Measurements from ENCODE around the gene CORO6. TPM values are rescaled to one million over a fixed set of nuclear protein-coding genes. Genes with fewer than 3 reads are reported as not detected.

Gene CORO6
- polyA plus RNA-seq, 3 donors, result 1.3 TPM; not detected in 2

GRCh38 chr17:29595943-29596774, 26.6 kb downstream of the CORO6 start:
- H3K4me3 Mint-ChIP-seq, result no peak overlapping the region
- Histone ChIP-seq H3K27me3 (ENCODE audit: control insufficient read depth in 2 of 2, insufficient read depth in 2 of 2, low read length in 2 of 2) (peaks cover 2 to 28% of the 10 kb centered on the region in 2 donors), H3K9me3 (replicated peaks in 1 of 2; ENCODE audit: control insufficient read depth in 1 of 2, insufficient read depth in 1 of 2, low read length in 2 of 2) (no peaks in the 10 kb centered on the region), H3K4me2 (replicated peaks; ENCODE audit: extremely low read depth, low read length, poor library complexity, severe bottlenecking) (no peak overlapping the region), H3K4me1 (ENCODE audit: control insufficient read depth in 1 of 2, insufficient read depth in 2 of 2, low read length in 2 of 2) (peaks cover 25 to 28% of the 10 kb centered on the region in 2 donors), H3K79me2 (ENCODE audit: insufficient read depth, low read length) (no peaks in the 10 kb centered on the region), H2AFZ (ENCODE audit: insufficient read depth, low read depth, low read length, poor library complexity, severe bottlenecking) (no peak overlapping the region), H4K20me1 (ENCODE audit: insufficient read depth, low read length) (peaks cover 5% of the 10 kb centered on the region), H3K36me3 (replicated peaks in 1 of 2; ENCODE audit: control insufficient read depth in 1 of 2, insufficient read depth in 2 of 2, low read length in 2 of 2) (no peaks in the 10 kb centered on the region), H3K9ac (ENCODE audit: insufficient read depth, low read length, poor library complexity, severe bottlenecking) (no peak overlapping the region), H3K27ac (ENCODE audit: low read depth in 1 of 2, low read length in 2 of 2) (no peak overlapping the region), H3K4me3 (replicated peaks in 1 of 3; ENCODE audit: low read depth in 2 of 3, low read length in 3 of 3) (no peak overlapping the region)
- TF ChIP-seq CTCF (IDR thresholded peaks at IDR 0.05), result no peak
- no peak overlapping the region for H3K27ac Mint-ChIP-seq
- peaks cover 33 to 40% (median 37%) of the 10 kb centered on the region in 3 donors for H3K27me3 Mint-ChIP-seq (ENCODE audit: low read depth in 3 of 3)
- H3K4me1 Mint-ChIP-seq, result peaks cover 25% of the 10 kb centered on the region
- peaks cover 0 to 3% (median 0%) of the 10 kb centered on the region in 7 donors for H3K9me3 Mint-ChIP-seq
- WGBS (ENCODE audit: insufficient coverage), result 98% methylated on average over 8 of the region's 12 CpGs
- H3K36me3 Mint-ChIP-seq, result no peaks in the 10 kb centered on the region
- DNase-seq, result no peak
- intact Hi-C loops (cut with micrococcal nuclease), result no loop called here

GRCh38 chr17:29595107-29595942, 27.4 kb downstream of the CORO6 start:
- Mint-ChIP-seq H3K27ac (no peak overlapping the region), H3K27me3 (ENCODE audit: low read depth in 3 of 3) (peaks cover 31 to 48% (median 35%) of the 10 kb centered on the region in 3 donors), H3K36me3 (no peaks in the 10 kb centered on the region), H3K9me3 (peaks cover 0 to 3% (median 0%) of the 10 kb centered on the region in 7 donors), H3K4me3 (peak overlapping the region in 1 of 2 donors; percentile 60), H3K4me1 (peaks cover 33% of the 10 kb centered on the region)
- 90% methylated on average over 3 of the region's 7 CpGs for WGBS (ENCODE audit: insufficient coverage)
- no peak overlapping the region for H3K27ac ChIP-seq (ENCODE audit: low read depth in 1 of 2, low read length in 2 of 2)
- no peak overlapping the region for H2AFZ ChIP-seq (ENCODE audit: insufficient read depth, low read depth, low read length, poor library complexity, severe bottlenecking)
- H4K20me1 ChIP-seq (ENCODE audit: insufficient read depth, low read length), result peaks cover 5% of the 10 kb centered on the region
- H3K9ac ChIP-seq (ENCODE audit: insufficient read depth, low read length, poor library complexity, severe bottlenecking), result no peak overlapping the region
- H3K4me2 ChIP-seq (replicated peaks; ENCODE audit: extremely low read depth, low read length, poor library complexity, severe bottlenecking), result no peak overlapping the region
- H3K4me3 ChIP-seq (replicated peaks in 1 of 3; ENCODE audit: low read depth in 2 of 3, low read length in 3 of 3), result no peak overlapping the region
- H3K27me3 ChIP-seq (ENCODE audit: control insufficient read depth in 2 of 2, insufficient read depth in 2 of 2, low read length in 2 of 2), result peaks cover 2 to 29% of the 10 kb centered on the region in 2 donors
- no peaks in the 10 kb centered on the region for H3K36me3 ChIP-seq (replicated peaks in 1 of 2; ENCODE audit: control insufficient read depth in 1 of 2, insufficient read depth in 2 of 2, low read length in 2 of 2)
- DNase-seq, result no peak
- no peak for TF ChIP-seq CTCF (IDR thresholded peaks at IDR 0.05)
- no peaks in the 10 kb centered on the region for H3K9me3 ChIP-seq (replicated peaks in 1 of 2; ENCODE audit: control insufficient read depth in 1 of 2, insufficient read depth in 1 of 2, low read length in 2 of 2)
- H3K79me2 ChIP-seq (ENCODE audit: insufficient read depth, low read length), result no peaks in the 10 kb centered on the region
- intact Hi-C loops (cut with micrococcal nuclease), result no loop called here
- H3K4me1 ChIP-seq (ENCODE audit: control insufficient read depth in 1 of 2, insufficient read depth in 2 of 2, low read length in 2 of 2), result peaks cover 33 to 36% of the 10 kb centered on the region in 2 donors

Measured in CD14-positive monocyte (primary cell).